Glutamatergic neuron (in vitro differentiated cells): ENCODE data around the gene AGPAT4. TPM values are rescaled to one million over a fixed set of nuclear protein-coding genes. Genes with fewer than 3 reads are reported as not detected.

ENCODE experiments used
- DNase-seq: peaks from one replicate; pipeline ENCODE4 v3.0.0; 2022
- H3K27ac Mint-ChIP-seq: one replicate; pipeline ENCODE4 v1.8.0; 2020; ENCODE audit warnings: mild to moderate bottlenecking, mixed read lengths, inconsistent platforms; ENCODE audit not compliant: unreplicated experiment
- H3K27me3 Mint-ChIP-seq: one replicate; pipeline ENCODE4 v1.8.0; 2020; ENCODE audit warnings: mild to moderate bottlenecking, moderate library complexity, mixed read lengths, inconsistent platforms; ENCODE audit not compliant: unreplicated experiment
- H3K36me3 Mint-ChIP-seq: one replicate; pipeline ENCODE4 v1.8.0; 2020; ENCODE audit warnings: mild to moderate bottlenecking, mixed read lengths, inconsistent platforms; ENCODE audit not compliant: unreplicated experiment
- H3K4me1 Mint-ChIP-seq: one replicate; pipeline ENCODE4 v1.8.0; 2020; ENCODE audit warnings: mild to moderate bottlenecking, low read depth, mixed read lengths, inconsistent platforms; ENCODE audit not compliant: unreplicated experiment
- H3K4me3 Mint-ChIP-seq: one replicate; pipeline ENCODE4 v1.8.0; 2020; ENCODE audit warnings: mild to moderate bottlenecking, mixed read lengths, inconsistent platforms; ENCODE audit not compliant: unreplicated experiment
- H3K9me3 Mint-ChIP-seq: one replicate; pipeline ENCODE4 v1.8.0; 2020; ENCODE audit warnings: mild to moderate bottlenecking, moderate library complexity, mixed read lengths, inconsistent platforms; ENCODE audit not compliant: unreplicated experiment
- CTCF ChIP-seq: fragments of 200-600 bp; sonication (generic); IDR thresholded peaks from one replicate; pipeline ENCODE4 v1.5.0; 2021; ENCODE audit not compliant: partially characterized antibody, unreplicated experiment
- total RNA-seq: library from RNA; stranded (reverse); fragmentation: NEBNext Ultra II Directional; extraction: Animal tissue kit (Norgen Biotek cat#: 25700); gene quantifications from one replicate; pipeline ENCODE4 v1.2.1, GENCODE V29; 2021; ENCODE audit not compliant: unreplicated experiment

The AGPAT4 gene
- total RNA-seq, 1 donor from 2014 or later, result 90.2 TPM

DNA sequence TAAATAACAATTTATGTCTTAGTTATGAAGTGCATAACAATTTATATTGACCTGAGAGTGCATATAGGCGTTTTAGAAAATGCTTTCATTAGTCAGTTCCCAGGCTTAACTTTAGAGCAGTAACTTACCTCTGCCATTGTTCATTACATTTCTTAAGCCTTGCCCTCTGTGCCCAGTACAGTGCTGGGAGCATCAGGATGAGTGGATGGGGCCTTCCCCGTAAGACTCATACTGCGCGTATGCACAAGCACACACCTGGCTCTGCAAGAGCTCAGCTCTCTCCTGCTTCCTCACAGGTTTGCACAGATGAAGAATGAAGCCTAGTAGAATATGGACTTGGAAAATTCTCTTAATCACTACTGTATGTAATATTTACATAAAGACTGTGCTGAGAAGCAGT lies 157.3 kb downstream of the AGPAT4 start:
- peaks cover 35% of the 10 kb centered on the region for H3K36me3 Mint-ChIP-seq
- no peaks in the 10 kb centered on the region for H3K4me1 Mint-ChIP-seq
- H3K27me3 Mint-ChIP-seq, result no peaks in the 10 kb centered on the region
- H3K27ac Mint-ChIP-seq, result no peak overlapping the region
- DNase-seq, result no peak
- no peak for TF ChIP-seq CTCF
- peaks cover 9% of the 10 kb centered on the region for H3K9me3 Mint-ChIP-seq
- no peak overlapping the region for H3K4me3 Mint-ChIP-seq

DNA sequence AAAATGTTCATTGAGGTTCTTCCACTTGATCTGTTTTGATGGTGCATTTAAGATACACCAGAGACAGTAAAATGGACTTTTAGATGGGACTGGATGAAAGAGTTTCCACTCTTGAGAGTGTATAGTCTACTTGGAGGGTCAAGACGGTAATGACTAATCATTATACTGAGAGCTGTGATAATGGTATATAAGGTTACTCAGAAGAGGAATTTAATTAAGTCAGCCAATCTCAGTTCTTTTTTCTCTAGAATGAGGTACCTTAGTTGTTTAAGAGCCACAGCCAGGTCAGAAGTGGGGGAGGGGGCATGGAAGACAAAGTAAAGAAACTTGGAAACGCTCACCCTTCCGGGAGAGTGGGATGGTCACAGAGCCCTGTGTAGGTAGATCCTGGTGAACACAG lies 158.4 kb downstream of the AGPAT4 start:
- no peak for TF ChIP-seq CTCF
- H3K27me3 Mint-ChIP-seq, result no peaks in the 10 kb centered on the region
- H3K27ac Mint-ChIP-seq, result no peak overlapping the region
- H3K9me3 Mint-ChIP-seq, result peaks cover 8% of the 10 kb centered on the region
- no peaks in the 10 kb centered on the region for H3K4me1 Mint-ChIP-seq
- peaks cover 28% of the 10 kb centered on the region for H3K36me3 Mint-ChIP-seq
- no peak overlapping the region for H3K4me3 Mint-ChIP-seq
- DNase-seq, result no peak

DNA sequence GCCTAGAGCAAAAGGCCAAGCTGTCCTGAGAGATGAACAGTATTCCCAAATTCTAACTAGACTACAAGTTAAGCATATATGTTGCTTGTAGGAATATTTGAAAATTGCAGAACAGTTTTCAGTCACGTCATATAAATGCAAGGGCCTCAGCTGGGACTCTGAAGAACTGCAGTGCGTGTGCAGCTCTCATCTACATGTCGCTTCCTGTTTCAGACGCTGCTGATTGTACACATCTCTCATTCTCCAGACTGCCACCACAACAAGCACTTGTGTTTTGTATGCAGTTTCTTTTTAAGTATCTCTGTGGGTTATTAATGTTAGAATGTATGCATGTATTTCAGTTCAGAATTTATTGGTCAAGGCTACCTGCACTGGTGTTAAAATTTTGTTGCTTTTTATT lies 162.6 kb downstream of the AGPAT4 start:
- H3K9me3 Mint-ChIP-seq, result peaks cover 5% of the 10 kb centered on the region
- H3K27ac Mint-ChIP-seq, result no peak overlapping the region
- H3K4me1 Mint-ChIP-seq, result no peaks in the 10 kb centered on the region
- peaks cover 20% of the 10 kb centered on the region for H3K36me3 Mint-ChIP-seq
- TF ChIP-seq CTCF, result no peak
- H3K27me3 Mint-ChIP-seq, result no peaks in the 10 kb centered on the region
- H3K4me3 Mint-ChIP-seq, result no peak overlapping the region
- no peak for DNase-seq

- Mint-ChIP-seq H3K36me3 (peaks cover 10% of the 10 kb centered on the region), H3K27ac (no peak overlapping the region), H3K27me3 (no peaks in the 10 kb centered on the region), H3K4me3 (no peak overlapping the region), H3K4me1 (no peaks in the 10 kb centered on the region), H3K9me3 (peaks cover 3% of the 10 kb centered on the region)
- no peak for DNase-seq
- no peak for TF ChIP-seq CTCF
These were observed 163.7 kb downstream of the AGPAT4 start for GRCh38 chr6:161110028-161110779.

GRCh38 chr6:161109366-161109765 lies 164.5 kb downstream of the AGPAT4 start:
- H3K9me3 Mint-ChIP-seq, result peaks cover 2% of the 10 kb centered on the region
- H3K27ac Mint-ChIP-seq, result no peak overlapping the region
- DNase-seq, result no peak
- H3K27me3 Mint-ChIP-seq, result no peaks in the 10 kb centered on the region
- H3K36me3 Mint-ChIP-seq, result peaks cover 9% of the 10 kb centered on the region
- no peak for TF ChIP-seq CTCF
- no peak overlapping the region for H3K4me3 Mint-ChIP-seq
- no peaks in the 10 kb centered on the region for H3K4me1 Mint-ChIP-seq
